Measurements from ENCODE around the gene PIAS1. TPM values are rescaled to one million over a fixed set of nuclear protein-coding genes. Genes with fewer than 3 reads are reported as not detected.

Gene PIAS1
- total RNA-seq, 4 donors from 2014 or later, result 91.6 to 202 (median 111) TPM

DNA sequence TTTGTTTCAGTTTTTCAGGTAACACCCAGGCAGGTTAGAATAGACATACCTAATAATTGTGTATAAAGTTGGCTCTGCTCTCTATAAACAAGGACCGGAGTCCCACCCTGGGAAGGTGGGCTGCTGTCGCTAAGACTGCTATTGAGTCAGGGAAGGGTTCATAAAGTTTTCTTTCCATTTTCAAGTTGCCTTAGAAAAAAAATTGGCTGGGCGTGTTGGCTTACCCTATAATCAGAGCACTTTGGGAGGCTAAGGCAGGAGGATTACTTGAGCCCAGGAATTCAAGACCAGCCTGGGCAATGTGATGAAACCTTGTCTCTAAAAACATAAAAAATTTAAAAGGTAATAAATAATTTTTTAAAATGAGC lies 11.3 kb upstream of the PIAS1 start:
- no peak for DNase-seq
- WGBS, 2 donors, result 89 to 93% methylated on average over 3 of the region's 3 CpGs
- H3K36me3 ChIP-seq, result no peaks in the 10 kb centered on the region
- H3K27ac ChIP-seq, result no peak overlapping the region
- no peaks in the 10 kb centered on the region for H3K9me3 ChIP-seq
- no peaks in the 10 kb centered on the region for H3K27me3 ChIP-seq
- TF ChIP-seq CTCF (IDR thresholded peaks at IDR 0.05), result no peak
- intact Hi-C loops (cut with DNase I), result no loop called here
- H3K4me3 ChIP-seq (replicated peaks in 1 of 3), result no peak overlapping the region
- no peaks in the 10 kb centered on the region for H3K4me1 ChIP-seq

- TF ChIP-seq CTCF (IDR thresholded peaks at IDR 0.05), result no peak
- TF ChIP-seq POLR2A (IDR thresholded peaks at IDR 0.05), result no peak
- Histone ChIP-seq H3K4me3 (replicated peaks in 1 of 3) (no peak overlapping the region), H3K36me3 (no peaks in the 10 kb centered on the region), H3K27ac (no peak overlapping the region), H3K9me3 (no peaks in the 10 kb centered on the region), H3K4me1 (no peaks in the 10 kb centered on the region), H3K27me3 (no peaks in the 10 kb centered on the region)
- 91 to 94% methylated on average over 11 to 13 of the region's 14 CpGs for WGBS, 2 donors
- no peak for DNase-seq
- intact Hi-C loops (cut with DNase I), result no loop called here
These were observed 8.5 kb upstream of the PIAS1 start for GRCh38 chr15:68045289-68046265.

GRCh38 chr15:68047826-68048225 lies 6.3 kb upstream of the PIAS1 start:
- TF ChIP-seq CTCF (IDR thresholded peaks at IDR 0.05), result no peak
- no peak for TF ChIP-seq POLR2A (IDR thresholded peaks at IDR 0.05)
- no peaks in the 10 kb centered on the region for H3K4me1 ChIP-seq
- H3K27me3 ChIP-seq, result no peaks in the 10 kb centered on the region
- WGBS, 2 donors, result 84 to 86% methylated on average over 3 of the region's 3 CpGs
- H3K36me3 ChIP-seq, result no peaks in the 10 kb centered on the region
- no peak overlapping the region for H3K27ac ChIP-seq
- H3K4me3 ChIP-seq (replicated peaks in 1 of 3), result no peak overlapping the region
- no peaks in the 10 kb centered on the region for H3K9me3 ChIP-seq
- DNase-seq, result no peak
- intact Hi-C loops (cut with DNase I), result no loop called here

DNA sequence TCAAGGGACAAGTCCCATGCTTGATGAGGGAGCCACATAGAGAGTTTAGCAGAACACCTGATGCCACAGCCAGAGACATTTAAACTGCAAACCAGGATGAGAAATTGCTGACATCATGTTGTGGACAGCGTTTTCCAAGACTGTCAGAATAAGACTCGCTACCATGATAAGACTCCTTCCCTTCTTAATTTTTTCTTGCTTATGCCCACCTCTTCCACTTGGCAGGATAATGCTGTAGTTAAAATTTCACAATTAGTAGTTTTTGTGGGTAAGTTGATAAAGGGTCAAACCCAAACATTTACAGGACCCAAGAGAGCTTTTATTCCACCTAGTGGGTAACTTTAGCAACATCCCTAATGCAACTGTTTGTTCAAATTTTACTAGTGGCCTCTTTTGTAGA lies 3.0 kb upstream of the PIAS1 start:
- no peak overlapping the region for H3K27ac ChIP-seq
- no peak overlapping the region for H3K4me3 ChIP-seq (replicated peaks in 1 of 3)
- H3K36me3 ChIP-seq, result no peaks in the 10 kb centered on the region
- intact Hi-C loops (cut with DNase I), result loop anchor here (10.0 kb wide), 2 partner anchors 164 to 186 kb away; no protein-coding TSS in a partner anchor
- no peak for DNase-seq
- no peaks in the 10 kb centered on the region for H3K9me3 ChIP-seq
- H3K27me3 ChIP-seq, result no peaks in the 10 kb centered on the region
- 78 to 81% methylated on average over 2 of the region's 2 CpGs for WGBS, 2 donors
- no peak for TF ChIP-seq CTCF (IDR thresholded peaks at IDR 0.05)
- no peak for TF ChIP-seq POLR2A (IDR thresholded peaks at IDR 0.05)
- H3K4me1 ChIP-seq, result peaks cover 0 to 10% of the 10 kb centered on the region in 2 donors

DNA sequence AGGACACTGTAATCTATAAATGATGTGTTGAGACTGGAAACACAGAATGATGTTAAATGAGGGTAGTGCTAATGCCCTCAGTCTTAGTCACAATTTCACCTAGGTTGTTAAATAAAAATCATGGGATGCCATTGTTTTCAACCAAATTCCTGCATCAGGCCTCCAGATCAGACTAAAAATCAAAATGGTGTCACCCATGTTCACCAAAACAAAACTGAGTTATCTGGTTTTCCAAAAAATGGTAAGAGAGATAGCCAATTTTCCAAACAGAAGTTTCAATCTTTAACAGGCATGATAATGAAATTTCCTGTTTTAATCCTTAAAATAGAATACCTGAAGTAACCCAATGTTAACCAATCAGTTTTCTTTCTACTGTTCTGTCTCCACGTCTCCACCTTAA lies 2.2 kb upstream of the PIAS1 start:
- intact Hi-C loops (cut with DNase I), result loop anchor here (10.0 kb wide), 2 partner anchors 163 to 187 kb away; no protein-coding TSS in a partner anchor
- DNase-seq, result no peak
- 95% methylated on average over 1 of the region's 1 CpG for WGBS, 2 donors
- Histone ChIP-seq H3K27ac (no peak overlapping the region), H3K4me3 (replicated peaks in 1 of 3) (no peak overlapping the region), H3K36me3 (no peaks in the 10 kb centered on the region), H3K9me3 (no peaks in the 10 kb centered on the region), H3K27me3 (no peaks in the 10 kb centered on the region), H3K4me1 (peaks cover 7 to 18% of the 10 kb centered on the region in 2 donors)
- no peak for TF ChIP-seq CTCF (IDR thresholded peaks at IDR 0.05)
- TF ChIP-seq POLR2A (IDR thresholded peaks at IDR 0.05), result no peak
